Daoy (cell line): Measurements from ENCODE around the gene SLMAP. TPM values are rescaled to one million over a fixed set of nuclear protein-coding genes. Genes with fewer than 3 reads are reported as not detected.

ENCODE experiments used
- DNase-seq: peaks from one replicate; pipeline ENCODE4 v3.0.0-alpha.2; 2015; ENCODE audit warnings: low read depth
- total RNA-seq: library from RNA; depleted of rRNA; stranded (reverse); fragments of >200 nt; shearing (Covaris generic); gene quantifications from 2 replicates; pipeline ENCODE4 v1.2.3, GENCODE V29; 2014; rRNA removed

The SLMAP gene, protein sequence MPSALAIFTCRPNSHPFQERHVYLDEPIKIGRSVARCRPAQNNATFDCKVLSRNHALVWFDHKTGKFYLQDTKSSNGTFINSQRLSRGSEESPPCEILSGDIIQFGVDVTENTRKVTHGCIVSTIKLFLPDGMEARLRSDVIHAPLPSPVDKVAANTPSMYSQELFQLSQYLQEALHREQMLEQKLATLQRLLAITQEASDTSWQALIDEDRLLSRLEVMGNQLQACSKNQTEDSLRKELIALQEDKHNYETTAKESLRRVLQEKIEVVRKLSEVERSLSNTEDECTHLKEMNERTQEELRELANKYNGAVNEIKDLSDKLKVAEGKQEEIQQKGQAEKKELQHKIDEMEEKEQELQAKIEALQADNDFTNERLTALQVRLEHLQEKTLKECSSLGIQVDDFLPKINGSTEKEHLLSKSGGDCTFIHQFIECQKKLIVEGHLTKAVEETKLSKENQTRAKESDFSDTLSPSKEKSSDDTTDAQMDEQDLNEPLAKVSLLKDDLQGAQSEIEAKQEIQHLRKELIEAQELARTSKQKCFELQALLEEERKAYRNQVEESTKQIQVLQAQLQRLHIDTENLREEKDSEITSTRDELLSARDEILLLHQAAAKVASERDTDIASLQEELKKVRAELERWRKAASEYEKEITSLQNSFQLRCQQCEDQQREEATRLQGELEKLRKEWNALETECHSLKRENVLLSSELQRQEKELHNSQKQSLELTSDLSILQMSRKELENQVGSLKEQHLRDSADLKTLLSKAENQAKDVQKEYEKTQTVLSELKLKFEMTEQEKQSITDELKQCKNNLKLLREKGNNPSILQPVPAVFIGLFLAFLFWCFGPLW
- total RNA-seq: 32.6 and 34.9 TPM in 2 replicates

DNA sequence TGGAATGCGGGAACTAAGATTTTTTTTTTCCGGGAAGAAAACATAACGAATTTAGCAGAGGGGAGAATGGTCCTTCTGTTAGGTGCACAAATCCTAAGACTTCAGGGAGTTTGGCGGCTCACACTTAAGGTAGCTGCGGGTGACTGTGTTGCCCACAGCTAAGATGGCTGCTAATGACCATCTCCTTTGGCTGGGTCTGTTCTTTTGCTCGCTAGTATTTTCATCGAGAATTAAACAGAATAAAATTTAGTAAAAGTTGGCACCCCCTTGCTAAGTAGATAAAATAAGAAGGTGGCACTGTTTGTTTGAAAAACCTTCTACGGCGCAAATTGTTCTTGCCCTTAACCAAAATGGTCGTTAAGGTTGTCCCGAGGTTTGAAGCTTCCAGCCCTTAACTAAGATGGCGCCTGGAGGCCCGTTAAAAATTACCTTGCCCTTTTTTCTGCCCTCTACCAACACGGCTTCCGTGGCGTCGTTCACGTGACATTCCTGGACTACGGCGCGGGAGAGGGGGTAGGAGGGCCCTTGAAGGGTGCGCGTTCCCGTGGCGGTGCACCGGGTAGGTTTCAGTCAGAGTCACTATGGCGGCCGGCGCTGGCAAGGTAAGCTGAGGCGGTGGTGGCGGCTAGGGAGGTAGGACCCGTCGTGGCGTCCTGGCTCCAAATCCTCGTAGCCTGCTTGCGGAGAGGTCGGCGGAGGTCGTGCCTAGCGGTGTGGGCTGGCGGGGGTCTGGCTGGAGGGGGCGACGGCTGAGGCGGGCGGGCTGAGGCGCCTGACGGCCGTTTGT, at the start of gene SLMAP:
Gene SLMAP (plus strand): TSS at position 569 of the 787 bp plus-strand sequence. CDS start 1,343 bp downstream, outside the sequence.
- DNase-seq: peak; percentile 97

DNA sequence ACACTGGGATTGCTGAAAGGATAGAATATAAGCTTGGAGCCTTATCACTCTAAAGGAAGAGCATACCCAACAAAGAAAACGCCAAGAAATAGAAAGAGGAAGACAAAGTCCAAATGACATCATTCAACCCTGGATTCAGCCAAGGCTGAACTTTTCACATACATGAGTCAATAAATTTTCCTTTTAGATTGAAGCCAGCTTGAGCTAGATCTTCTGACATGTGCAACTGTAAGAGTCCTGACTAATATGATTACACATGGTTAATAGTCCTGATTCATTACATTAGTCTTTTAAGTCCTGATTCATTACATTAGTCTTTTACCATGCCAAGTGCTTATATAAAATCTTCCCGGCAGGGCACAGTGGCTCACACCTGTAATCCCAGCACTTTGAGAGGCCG, 49.6 kb upstream of the SLMAP start:
- peak; percentile 42 for DNase-seq

DNA sequence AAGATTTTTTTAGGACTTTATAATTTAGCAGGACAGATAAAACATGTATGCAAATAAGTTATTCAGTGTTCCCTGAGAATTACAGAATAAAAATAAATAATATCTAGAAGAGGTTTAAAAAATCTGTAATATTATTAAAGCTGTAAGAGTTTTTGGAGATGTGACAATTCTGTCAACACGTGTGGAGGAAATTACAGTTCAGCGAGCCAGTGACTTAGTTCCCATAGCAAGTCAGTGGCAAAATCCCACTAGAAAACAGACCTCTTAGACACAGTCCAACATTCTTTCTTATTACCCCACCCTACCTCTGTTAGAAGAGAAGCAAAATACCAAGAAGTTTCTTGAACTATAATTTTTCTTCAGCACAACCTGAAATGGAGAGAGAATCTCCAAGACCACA, 47.1 kb upstream of the SLMAP start:
- no peak for DNase-seq

DNA sequence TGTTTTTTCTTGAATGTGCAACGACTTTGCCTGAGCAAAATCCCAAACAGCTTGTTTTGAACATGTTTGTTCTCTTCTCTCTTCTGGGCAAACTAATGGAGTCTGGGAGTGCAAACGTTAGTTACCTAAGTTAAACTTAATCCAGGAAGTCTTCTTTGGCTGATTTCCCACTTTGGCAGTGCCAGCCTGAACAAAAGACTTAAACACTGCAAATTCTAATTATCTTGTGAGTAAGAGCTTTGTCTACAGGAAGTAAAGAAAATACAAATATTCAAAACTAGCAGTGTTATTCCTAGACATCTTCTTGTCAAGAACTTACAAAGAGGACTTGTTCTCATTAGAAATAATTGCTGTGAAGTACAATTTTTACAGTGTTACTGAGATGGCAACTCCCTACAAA, 46.5 kb upstream of the SLMAP start:
- DNase-seq: peak; percentile 24

DNA sequence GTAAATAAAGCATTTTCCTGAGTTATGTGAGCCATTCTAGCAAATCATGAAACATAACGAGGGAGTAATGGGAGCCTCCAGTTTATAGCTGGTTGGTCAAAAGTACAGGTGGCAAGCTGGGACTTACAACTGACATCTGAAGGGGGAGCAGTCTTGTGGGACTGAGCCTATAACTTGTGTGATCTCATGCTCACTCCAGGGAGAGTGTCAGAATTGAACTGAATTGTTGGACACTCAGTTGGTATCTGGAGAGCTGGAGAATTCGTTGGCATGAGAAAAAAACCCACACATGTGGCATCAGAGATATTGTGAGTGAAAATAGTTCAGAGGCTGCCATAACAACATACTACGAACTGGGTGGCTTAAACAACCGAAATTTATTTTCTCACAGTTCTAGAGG, 40.4 kb upstream of the SLMAP start:
- no peak for DNase-seq

DNA sequence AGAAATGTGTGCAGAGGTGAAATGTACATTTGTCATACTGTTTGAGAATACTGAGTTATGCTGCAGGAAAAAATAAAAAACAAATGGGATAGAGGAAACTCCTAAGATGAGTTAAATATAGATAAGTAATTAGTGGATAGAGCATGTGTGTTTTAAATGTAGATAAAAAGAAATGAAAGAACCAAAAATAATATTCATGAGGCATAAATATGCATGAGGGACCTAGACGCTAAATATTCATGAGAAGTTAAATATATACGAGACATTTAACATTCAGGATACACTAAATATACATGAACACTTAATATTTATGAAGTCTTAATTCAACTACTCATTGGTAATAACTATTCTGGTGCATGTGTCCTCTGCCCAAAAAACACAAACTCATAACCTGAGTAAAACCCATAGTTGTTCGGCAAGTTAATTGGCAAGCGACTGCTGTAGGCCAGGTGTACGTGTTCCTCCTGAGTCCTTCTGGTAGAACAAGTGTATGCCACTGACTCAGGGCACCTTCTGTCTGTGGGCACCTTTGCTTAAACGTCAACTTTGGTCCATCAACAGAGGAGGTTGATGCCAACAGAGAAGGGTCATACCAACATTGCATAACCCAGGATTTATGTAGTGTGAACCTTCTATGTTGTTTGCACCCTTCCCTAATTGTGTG, 38.8 kb upstream of the SLMAP start:
- DNase-seq: no peak

DNA sequence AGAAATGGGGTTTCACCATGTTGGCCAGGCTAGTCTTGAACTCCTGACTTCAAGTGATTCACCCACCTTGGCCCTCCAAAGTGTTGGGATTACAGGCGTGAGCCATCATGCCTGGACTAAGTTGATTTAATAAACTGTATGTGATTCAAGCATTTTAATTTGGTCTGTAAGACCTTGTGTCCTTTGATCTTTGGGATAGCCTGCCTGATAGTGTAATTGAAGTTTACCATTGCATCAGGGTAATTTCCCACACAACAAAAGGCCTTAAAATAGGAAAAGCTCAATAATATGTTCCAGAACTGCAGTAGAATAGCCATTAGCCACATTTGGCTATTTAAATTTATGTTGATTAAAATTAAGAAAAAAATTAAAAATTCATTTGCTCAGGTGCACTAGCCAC, 38.0 kb upstream of the SLMAP start:
- no peak for DNase-seq

DNA sequence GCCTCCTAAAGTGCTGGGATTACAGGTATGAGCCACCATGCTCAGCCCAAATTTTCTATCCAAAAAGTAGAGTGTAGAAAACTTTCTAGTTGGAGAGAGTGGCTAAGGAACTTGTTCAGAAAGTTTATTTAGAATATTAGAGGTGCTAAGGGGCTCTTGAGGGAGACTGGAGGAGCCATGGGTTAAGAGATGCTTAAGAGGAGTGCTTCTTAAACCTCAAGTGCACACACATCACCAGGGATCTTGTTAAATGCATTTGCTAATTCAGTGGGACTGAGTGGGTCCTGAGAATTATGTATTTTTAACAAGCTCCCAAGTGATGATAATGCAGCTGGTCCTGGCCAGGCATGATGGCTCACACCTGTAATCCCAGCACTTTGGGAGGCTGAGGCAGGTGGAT, 29.7 kb upstream of the SLMAP start:
- no peak for DNase-seq

DNA sequence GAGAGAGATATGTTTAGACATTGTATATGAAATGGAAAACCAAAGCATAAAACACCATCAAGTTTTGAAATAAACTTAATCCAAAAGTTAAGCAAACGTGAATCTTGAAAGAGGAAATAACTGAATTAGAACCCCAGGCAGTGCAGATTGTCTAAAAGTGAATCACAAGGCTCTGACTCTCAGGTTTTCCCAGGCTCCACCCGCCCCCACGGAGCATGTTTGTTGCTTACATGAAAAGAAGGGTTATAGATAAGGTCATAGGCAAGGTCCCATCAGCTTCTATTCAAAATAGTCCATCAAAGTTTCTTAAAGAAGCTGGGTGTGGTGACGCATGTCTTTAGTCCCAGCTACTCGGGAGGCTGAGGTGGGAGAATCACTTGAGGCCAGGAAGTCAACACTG, 29.0 kb upstream of the SLMAP start:
- DNase-seq: peak; percentile 3

DNA sequence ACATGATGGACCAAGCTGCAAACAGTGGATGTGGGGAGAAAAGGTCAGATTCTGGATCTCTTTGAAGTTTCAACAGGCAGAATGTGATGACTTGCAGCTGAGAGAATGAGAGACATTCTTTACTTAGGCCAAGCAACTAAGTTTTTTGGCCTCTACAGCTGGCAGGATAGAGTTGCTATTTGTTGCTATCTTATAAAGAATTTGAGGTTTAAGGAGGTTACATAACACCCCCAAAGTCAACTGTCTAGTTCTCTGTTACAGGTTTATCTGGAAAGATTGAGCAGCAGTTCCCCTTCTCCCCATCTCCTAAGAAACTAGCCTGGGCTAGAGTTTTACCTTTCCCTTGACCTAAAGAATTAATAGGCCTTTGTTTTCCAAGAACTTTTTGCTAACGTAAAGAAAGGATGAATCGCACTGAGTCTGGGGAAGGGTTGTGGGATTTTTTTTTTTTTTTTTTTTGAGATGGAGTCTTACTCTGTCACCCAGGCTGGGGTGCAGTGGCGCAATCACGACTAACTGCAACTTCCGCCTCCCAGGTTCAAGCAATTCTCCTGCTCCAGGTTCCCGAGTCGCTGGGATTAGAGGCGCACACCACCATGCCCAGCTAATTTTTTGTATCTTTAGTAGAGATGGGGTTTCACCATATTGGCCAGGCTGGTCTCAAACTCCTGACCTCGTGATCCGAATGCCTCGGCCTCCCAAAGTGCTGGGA, 26.6 kb upstream of the SLMAP start:
- DNase-seq: no peak

DNA sequence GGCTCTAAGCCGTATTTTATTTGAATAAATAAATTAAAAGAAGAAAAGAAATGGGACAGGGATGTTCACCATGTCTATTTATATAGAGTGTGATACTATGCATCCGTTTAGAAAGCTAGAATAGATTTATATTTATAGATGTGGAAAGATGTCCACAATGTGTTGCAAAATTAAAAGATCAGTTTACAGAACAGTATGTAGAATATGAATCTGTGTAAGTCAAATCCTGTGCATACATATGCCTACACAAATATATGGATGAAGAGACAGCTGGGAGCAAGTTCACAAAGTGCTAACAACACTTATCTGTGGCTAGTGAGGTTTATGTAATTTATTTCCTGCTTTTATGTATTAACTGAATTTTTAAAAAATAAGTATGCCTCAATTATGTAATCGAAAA, 25.4 kb upstream of the SLMAP start:
- DNase-seq: no peak

DNA sequence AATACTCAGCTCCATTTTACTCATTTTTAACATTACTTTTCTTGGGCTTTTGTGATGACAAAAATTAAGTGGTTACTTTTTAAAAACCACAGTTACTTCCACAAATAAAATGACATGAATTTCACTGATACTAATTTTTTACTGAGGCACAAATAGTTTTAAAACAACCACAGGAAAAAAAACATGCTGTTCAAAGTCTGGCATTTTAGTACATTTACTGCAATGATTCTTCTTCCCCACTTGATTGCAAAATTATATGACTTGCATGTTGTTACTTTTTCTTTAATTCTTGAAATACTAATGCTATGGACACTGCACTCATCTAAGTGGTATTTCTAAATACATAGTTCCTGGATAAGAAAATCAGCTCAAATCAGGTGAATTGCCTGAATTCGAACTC, 24.8 kb upstream of the SLMAP start:
- DNase-seq: no peak

DNA sequence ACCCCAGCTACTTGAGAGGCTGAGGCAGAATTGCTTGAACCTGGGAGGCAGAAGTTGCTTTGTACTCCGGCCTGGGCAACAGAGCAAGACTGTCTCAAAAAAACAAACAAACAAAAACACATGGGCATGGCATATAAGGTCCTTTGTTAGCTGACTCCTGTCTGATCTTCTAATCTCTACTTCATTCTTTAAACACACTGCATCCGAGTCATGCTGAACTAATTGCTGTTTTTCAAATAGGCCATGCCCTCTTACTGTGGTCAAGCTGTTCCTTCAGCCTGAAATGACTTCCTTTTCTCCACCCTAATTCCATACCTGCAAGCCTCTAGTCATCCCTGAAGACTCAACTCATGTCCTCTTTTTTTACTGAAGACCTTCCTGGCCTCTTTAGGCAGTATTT, 22.3 kb upstream of the SLMAP start:
- no peak for DNase-seq

DNA sequence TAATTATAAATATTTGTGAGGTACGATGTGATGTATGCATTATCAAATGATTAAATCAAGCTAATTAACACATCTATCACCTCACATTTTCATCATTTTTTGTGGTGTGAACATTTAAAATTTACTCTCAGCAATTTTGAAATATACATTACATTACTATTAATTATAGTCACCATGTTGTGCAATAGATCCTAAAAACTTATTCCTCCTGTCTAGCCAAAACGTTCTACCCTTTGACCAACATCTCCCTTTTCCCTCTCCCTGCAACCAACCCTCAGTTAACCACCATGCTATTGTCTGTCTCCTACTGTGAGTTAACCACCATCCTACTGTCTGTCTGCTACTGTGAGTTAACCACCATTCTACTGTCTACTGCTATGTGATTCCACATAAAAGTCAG, 20.7 kb upstream of the SLMAP start:
- DNase-seq: no peak

DNA sequence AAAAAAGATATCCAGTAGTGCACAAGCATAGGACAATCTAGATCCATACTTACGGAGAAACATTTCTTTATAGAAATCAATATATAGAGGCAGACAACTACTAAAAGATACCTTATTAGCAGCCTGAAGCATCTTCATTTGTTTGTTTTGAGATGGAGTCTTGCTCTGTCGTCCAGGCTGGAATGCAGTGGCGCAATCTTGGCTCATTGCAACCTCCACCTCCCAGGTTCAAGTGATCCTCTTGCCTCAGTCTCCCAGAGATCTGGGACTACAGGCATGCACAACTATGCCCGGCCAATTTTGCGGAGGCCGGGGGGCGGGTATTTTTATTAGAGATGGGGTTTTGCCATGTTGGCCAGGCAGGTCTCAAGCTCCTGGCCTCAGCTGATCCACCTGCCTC, 18.3 kb upstream of the SLMAP start:
- no peak for DNase-seq

DNA sequence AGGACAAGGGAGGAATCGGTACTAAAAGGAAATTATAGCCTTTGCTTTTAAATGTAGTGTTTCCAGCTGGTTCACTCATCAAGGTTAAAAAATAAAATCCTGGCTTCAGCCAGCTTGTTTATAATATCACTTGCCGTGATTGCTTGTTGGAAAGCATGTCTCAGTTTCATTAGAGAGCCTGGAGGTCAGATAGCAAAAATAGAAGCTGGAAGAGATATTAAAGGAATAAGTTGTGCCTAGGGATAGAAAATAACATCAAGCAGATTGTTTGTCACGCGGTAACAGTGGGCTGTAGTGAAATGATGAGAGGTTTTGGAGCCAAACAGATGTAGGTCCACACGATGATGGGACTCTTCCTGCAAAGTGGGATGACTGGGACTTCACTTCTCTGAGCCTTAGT, 17.7 kb upstream of the SLMAP start:
- no peak for DNase-seq

DNA sequence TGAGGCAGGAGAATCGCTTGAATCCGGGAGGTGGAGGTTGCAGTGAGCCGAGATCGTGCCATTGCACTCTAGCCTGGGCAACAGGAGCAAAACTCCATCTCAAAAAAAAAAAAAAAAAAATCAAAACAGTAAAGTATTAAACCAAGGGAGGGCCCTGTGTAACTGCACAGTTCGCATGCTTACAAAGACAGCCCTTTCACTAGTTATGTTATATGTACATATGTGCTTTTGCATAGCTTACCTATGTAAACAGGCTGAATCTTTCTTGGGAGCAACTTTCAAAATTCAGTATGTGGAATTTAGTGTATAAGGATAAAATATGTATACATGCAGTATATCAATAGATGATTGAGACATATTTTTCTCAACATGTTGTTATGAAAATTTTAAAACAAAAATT, 16.1 kb upstream of the SLMAP start:
- no peak for DNase-seq

DNA sequence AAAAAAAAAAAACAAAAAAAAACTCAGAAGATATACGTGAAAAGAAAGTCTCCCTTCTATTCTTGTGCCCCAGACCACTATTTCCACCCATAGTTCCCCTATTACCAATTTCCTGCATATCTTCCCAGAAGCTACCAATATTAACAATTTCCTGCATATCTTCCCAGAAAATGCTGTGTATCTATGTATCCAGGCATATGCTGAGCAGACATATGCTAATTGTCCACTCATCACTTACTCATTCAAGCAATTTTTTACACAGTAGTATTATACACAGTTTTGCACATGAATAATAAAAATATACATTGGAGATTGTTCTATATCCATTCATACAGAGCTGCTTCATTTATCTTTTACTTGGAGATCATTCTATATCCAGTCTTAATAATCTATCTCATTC, 12.6 kb upstream of the SLMAP start:
- no peak for DNase-seq

DNA sequence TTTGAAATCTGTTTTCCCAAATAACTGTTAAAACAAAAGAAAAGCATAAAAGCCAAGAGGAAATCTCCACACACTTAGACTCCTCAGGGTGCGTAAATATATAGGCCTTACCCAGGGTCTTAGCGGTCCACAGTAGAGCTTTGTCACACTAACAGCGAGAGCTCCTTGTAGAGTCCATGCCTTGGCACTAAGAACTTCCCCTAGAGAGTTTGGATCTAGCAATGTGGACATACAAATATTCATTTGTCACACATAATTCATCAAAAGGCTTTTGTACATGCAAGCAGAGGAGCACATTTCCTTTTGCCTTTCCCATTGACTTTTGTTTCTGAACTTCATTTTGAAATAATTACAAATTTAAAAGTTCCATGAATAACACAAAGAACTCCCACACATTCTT, 11.0 kb upstream of the SLMAP start:
- DNase-seq: no peak

DNA sequence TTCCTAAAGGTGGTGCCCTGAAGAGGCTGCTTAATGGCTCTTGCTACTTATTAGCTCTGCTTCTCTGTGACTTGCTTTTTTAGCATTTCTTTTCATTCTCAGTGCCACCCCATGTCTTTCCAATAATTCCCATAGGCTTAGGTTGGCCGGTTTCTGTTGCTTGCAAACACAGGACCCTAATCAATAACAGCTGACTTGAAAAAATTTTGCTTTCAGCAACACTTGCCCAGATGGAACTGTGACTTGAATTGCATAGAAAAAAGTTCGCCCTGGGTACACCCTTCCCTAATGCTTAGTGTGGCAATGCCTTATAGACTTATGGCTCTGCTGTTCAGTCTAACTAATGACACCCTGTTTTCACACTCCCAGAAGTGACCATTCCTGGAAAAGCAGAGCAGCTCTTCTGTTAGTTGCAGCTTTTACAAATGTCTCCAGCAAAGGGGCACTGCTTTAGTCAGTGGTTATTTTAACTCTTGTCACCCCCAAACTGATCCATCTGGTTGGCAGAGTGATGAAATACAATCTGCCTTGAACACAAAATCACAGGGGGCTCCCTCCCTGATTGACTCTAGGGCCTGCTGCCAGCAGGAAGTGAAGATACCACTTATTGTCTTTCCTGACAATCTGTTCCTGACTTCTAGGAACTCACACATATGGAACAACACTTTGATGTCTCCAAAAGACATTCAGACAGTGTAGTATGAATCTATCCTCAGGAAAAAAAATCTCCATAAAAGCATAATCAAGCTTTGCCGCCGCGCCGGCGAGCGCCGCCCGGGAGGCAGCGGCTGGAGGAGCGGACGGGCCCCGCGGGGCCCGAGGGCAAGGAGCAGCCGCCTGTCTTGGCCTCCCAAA, 9.7 kb upstream of the SLMAP start:
- no peak for DNase-seq
